Activated naive CD8-positive, alpha-beta T cell treated with anti-CD3 and anti-CD28 coated beads, Interleukin-2, amount 10 ng/mL, durations not matched to agents 7 days and 5 days (primary cell): Measurements from ENCODE around the gene SDR9C7. TPM values are rescaled to one million over a fixed set of nuclear protein-coding genes. Genes with fewer than 3 reads are reported as not detected.
"Not testable (repeated sequence)": the region's sequence is repeated elsewhere in the genome, so short reads cannot be mapped to it uniquely, and the experiment has no call there.

Experiments used
- ATAC-seq: fragments of 150-1000 bp; cut with Tn5 transposase; one replicate; pipeline ENCODE4 v1.10.0; 2021; ENCODE audit warnings: low read depth, moderate library complexity
- POLR2A ChIA-PET: fragments of 350-600 bp; sonication (Branson Sonifier 250); formaldehyde crosslinking; loops from one replicate; lab custom pipeline; 2021; ENCODE audit warnings: antibody characterized with exemption; lab: Charles Lee
- DNase-seq: peaks from one replicate; pipeline ENCODE4 v3.0.0; 2021
- H3K27ac Mint-ChIP-seq: one replicate; pipeline ENCODE4 v1.8.0; 2022; ENCODE audit warnings: mild to moderate bottlenecking, mixed read lengths
- H3K27me3 Mint-ChIP-seq: one replicate; pipeline ENCODE4 v1.8.0; 2022; ENCODE audit warnings: mild to moderate bottlenecking, moderate library complexity, mixed read lengths
- H3K36me3 Mint-ChIP-seq: one replicate; pipeline ENCODE4 v1.8.0; 2021; ENCODE audit warnings: mild to moderate bottlenecking, mixed read lengths
- H3K4me1 Mint-ChIP-seq: one replicate; pipeline ENCODE4 v1.8.0; 2021; ENCODE audit warnings: mixed read lengths
- H3K4me3 Mint-ChIP-seq: one replicate; pipeline ENCODE4 v1.8.0; 2022; ENCODE audit warnings: mild to moderate bottlenecking, moderate library complexity, mixed read lengths
- H3K9me3 Mint-ChIP-seq: one replicate; pipeline ENCODE4 v1.8.0; 2021; ENCODE audit warnings: mixed read lengths
- total RNA-seq, 2 experiments: library from RNA; stranded (reverse); gene quantifications; one replicate each; pipeline ENCODE4 v1.2.3, GENCODE V29; 2021

SDR9C7 gene
- total RNA-seq, 2 experiments from 2014 or later: not detected

GRCh38 chr12:56894698-56895368 is 39.4 kb downstream of the SDR9C7 start:
- POLR2A ChIA-PET: no interaction called here
- Mint-ChIP-seq H3K36me3 (no peaks in the 10 kb centered on the region), H3K27ac (no peak overlapping the region), H3K4me1 (no peaks in the 10 kb centered on the region), H3K9me3 (peaks cover 14% of the 10 kb centered on the region), H3K27me3 (peaks cover 5% of the 10 kb centered on the region), H3K4me3 (no peak overlapping the region)
- ATAC-seq (no peak), DNase-seq (no peak)

DNA sequence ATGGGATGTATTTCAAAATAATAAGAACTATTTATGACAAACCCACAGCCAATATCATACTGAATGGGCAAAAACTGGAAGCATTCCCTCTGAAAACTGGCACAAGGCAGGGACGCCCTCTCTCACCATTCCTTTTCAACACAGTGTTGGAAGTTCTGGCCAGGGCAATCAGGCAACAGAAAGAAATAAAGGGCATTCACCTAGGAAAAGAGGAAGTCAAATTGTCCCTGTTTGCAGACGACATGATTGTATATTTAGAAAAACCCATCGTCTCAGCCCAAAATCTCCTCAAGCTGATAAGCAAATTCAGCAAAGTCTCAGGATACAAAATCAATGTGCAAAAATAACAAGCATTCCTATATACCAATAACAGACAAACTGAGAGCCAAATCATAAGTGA is 42.3 kb downstream of the SDR9C7 start:
- H3K27me3 Mint-ChIP-seq, H3K4me1 Mint-ChIP-seq, H3K36me3 Mint-ChIP-seq, POLR2A ChIA-PET, DNase-seq, H3K4me3 Mint-ChIP-seq, ATAC-seq, H3K27ac Mint-ChIP-seq: not testable (repeated sequence)
- peaks cover 13% of the 10 kb centered on the region for H3K9me3 Mint-ChIP-seq

DNA sequence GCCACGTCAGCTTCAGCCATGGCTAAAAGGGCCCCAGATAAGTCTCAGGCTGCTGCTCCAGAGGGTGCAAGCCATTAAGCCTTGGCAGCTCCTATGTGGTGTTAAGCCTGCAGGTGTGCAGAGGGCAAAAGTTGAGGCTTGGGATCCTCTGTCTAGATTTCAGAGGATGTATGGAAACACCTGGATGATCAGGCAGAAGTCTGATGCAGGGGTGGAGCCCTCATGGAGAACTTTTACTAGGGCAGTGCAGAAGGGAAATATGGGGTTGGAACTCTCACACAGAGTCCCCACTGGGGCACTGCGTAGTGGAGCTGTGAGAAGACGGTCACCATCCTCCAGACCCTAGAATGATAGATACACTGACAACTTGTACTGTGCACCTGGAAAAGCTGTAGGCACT is 47.9 kb downstream of the SDR9C7 start:
- POLR2A ChIA-PET: no interaction called here
- DNase-seq (no peak), ATAC-seq (no peak)
- Mint-ChIP-seq H3K4me3 (no peak overlapping the region), H3K27ac (no peak overlapping the region), H3K36me3 (no peaks in the 10 kb centered on the region), H3K4me1 (no peaks in the 10 kb centered on the region), H3K9me3 (peaks cover 15% of the 10 kb centered on the region), H3K27me3 (peaks cover 5% of the 10 kb centered on the region)

GRCh38 chr12:56885316-56885715 is 48.9 kb downstream of the SDR9C7 start:
- no peak for ATAC-seq

DNA sequence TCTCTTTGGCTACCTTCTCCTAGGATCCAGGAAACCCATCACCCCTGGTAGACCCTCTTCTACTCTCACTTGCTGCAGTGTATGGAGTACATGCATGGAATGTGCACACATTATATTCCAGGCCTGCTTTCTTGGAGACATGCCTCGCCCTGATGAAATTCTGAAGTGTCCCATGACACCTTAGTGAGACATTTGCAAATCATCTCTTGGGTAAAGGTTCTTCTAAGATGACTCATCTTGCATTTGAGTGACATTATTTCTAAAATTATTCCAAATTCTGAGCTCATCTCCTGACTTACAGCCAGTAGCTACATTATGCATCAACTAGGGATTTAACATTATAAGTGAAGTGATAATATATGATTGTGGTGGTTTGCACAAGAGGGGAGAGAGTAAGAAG is 49.8 kb downstream of the SDR9C7 start:
- H3K4me3 Mint-ChIP-seq: no peak overlapping the region
- H3K27ac Mint-ChIP-seq: no peak overlapping the region
- POLR2A ChIA-PET: no interaction called here
- no peak for DNase-seq
- H3K27me3 Mint-ChIP-seq: peaks cover 5% of the 10 kb centered on the region
- peaks cover 16% of the 10 kb centered on the region for H3K9me3 Mint-ChIP-seq
- no peaks in the 10 kb centered on the region for H3K36me3 Mint-ChIP-seq
- no peak for ATAC-seq
- no peaks in the 10 kb centered on the region for H3K4me1 Mint-ChIP-seq

More at GRCh38 chr12:56885316-56885715, 48.9 kb downstream of the SDR9C7 start:
- Mint-ChIP-seq H3K4me1 (no peaks in the 10 kb centered on the region), H3K27me3 (peaks cover 5% of the 10 kb centered on the region), H3K4me3 (no peak overlapping the region), H3K27ac (no peak overlapping the region), H3K9me3 (peaks cover 16% of the 10 kb centered on the region), H3K36me3 (no peaks in the 10 kb centered on the region)
- DNase-seq: no peak
- POLR2A ChIA-PET: no interaction called here

DNA sequence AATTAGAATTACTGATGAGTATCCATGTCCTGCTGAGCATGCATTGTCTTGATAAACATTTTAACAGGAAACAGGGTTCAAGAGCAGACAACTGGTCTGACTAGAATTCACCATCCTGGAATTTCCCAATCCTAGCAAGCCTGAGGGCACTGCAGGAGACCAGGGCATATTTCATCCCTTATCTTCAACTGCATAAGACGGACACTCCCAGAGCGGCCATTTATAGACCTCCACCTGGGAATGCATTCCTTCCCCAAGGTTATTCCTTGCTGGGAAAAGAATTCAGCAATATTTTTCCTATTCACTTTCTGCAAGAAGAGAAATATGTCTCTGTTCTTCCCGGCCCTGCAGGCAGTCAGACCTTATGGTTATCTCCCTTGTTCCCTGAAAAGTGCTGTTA is 51.8 kb downstream of the SDR9C7 start:
- DNase-seq, H3K4me1 Mint-ChIP-seq, H3K27ac Mint-ChIP-seq, ATAC-seq, H3K4me3 Mint-ChIP-seq, H3K36me3 Mint-ChIP-seq, POLR2A ChIA-PET, H3K27me3 Mint-ChIP-seq: not testable (repeated sequence)
- H3K9me3 Mint-ChIP-seq: peaks cover 16% of the 10 kb centered on the region

GRCh38 chr12:56880125-56880992 is 53.8 kb downstream of the SDR9C7 start:
- Mint-ChIP-seq H3K4me3 (no peak overlapping the region), H3K27me3 (peaks cover 10% of the 10 kb centered on the region), H3K4me1 (no peaks in the 10 kb centered on the region), H3K27ac (no peak overlapping the region), H3K9me3 (peaks cover 13% of the 10 kb centered on the region), H3K36me3 (no peaks in the 10 kb centered on the region)
- POLR2A ChIA-PET: no interaction called here
- no peak for ATAC-seq
- DNase-seq: no peak

GRCh38 chr12:56879240-56880124 is 54.7 kb downstream of the SDR9C7 start:
- H3K4me1 Mint-ChIP-seq, POLR2A ChIA-PET, H3K36me3 Mint-ChIP-seq, H3K27me3 Mint-ChIP-seq, H3K4me3 Mint-ChIP-seq, DNase-seq, ATAC-seq, H3K27ac Mint-ChIP-seq: not testable (repeated sequence)
- H3K9me3 Mint-ChIP-seq: peaks cover 11% of the 10 kb centered on the region

DNA sequence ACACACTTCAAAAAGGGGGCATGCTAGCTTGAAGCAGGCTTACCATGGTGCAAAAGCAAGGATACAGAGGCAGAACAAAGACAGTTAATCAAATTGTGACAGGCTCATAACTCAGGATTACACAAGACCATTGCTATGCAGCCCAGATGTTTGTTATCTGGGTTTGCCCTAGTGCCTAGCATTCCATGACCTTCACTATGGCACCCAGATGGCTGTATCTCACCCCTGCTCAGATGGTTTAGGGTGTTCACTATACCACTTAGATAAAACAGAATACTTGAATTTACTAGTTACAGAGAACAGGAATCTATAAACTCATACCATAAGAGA is 56.2 kb downstream of the SDR9C7 start:
- H3K36me3 Mint-ChIP-seq: no peaks in the 10 kb centered on the region
- H3K27me3 Mint-ChIP-seq: peaks cover 5% of the 10 kb centered on the region
- H3K4me3 Mint-ChIP-seq: no peak overlapping the region
- no peak for ATAC-seq
- no peak overlapping the region for H3K27ac Mint-ChIP-seq
- no peak for DNase-seq
- H3K9me3 Mint-ChIP-seq: peaks cover 6% of the 10 kb centered on the region
- POLR2A ChIA-PET: no interaction called here
- H3K4me1 Mint-ChIP-seq: no peaks in the 10 kb centered on the region

GRCh38 chr12:56877195-56878009 is 56.8 kb downstream of the SDR9C7 start:
- Mint-ChIP-seq H3K36me3 (no peaks in the 10 kb centered on the region), H3K9me3 (peaks cover 3% of the 10 kb centered on the region), H3K4me1 (no peaks in the 10 kb centered on the region), H3K27me3 (peaks cover 5% of the 10 kb centered on the region), H3K27ac (no peak overlapping the region), H3K4me3 (no peak overlapping the region)
- ATAC-seq (no peak), DNase-seq (no peak)
- POLR2A ChIA-PET: no interaction called here

DNA sequence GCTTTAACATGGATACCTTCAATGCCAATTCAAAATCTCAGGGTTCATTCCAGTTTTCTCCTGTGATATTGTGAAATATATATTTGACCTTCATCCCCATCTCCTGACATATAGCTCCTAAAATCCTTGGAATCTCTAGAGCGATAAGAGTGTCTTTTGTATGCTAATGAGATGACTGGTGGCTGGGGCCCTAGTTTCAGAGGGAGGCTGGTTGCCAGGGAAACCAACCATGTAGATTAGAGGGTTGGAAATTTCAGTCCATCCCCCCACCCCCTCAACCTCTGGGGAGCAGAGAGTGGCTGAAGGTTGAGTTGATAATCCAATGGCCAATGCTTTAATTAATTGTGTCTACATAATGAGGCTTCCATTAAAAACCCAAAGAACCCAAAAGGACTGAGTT is 59.4 kb downstream of the SDR9C7 start:
- Mint-ChIP-seq H3K9me3 (no peaks in the 10 kb centered on the region), H3K36me3 (no peaks in the 10 kb centered on the region), H3K4me3 (no peak overlapping the region), H3K27ac (no peak overlapping the region), H3K4me1 (no peaks in the 10 kb centered on the region), H3K27me3 (peaks cover 7% of the 10 kb centered on the region)
- POLR2A ChIA-PET: no interaction called here
- ATAC-seq: no peak
- DNase-seq: no peak

- Mint-ChIP-seq H3K4me1 (no peaks in the 10 kb centered on the region), H3K4me3 (no peak overlapping the region), H3K27ac (no peak overlapping the region), H3K27me3 (peaks cover 7% of the 10 kb centered on the region), H3K9me3 (no peaks in the 10 kb centered on the region), H3K36me3 (no peaks in the 10 kb centered on the region)
- POLR2A ChIA-PET: no interaction called here
- no peak for DNase-seq
- ATAC-seq: no peak
Measured at GRCh38 chr12:56873382-56873781, 60.8 kb downstream of the SDR9C7 start.
